Measurements from ENCODE around the gene P4HA1.
"Not testable (repeated sequence)": the region's sequence is repeated elsewhere in the genome, so short reads cannot be mapped to it uniquely, and the experiment has no call there.

P4HA1 gene

GRCh38 chr10:72995459-72995858 is 101.2 kb downstream of the P4HA1 start:
- DNase-seq (ENCODE audit: extremely low spot score, insufficient read length, low read depth); FAIRE-seq: not testable (repeated sequence)

DNA sequence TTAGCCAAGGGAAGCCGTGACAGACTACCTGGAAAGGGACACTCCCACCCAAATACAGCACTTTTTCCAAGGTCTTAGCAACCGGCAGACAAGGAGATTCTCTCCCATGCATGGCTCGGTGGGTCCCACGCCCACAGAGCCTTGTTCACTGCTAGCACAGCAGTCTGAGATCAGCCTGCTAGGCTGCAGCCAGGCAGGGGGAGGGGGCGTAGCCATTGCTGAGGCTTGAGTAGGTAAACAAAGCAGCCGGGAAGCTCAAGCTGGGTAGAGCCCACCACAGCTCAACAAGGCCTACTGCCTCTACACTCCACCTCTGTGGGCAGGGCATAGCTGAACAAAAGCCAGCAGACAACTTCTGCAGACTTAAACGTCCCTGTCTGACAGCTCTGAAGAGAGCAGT is 106.9 kb downstream of the P4HA1 start:
- not testable (repeated sequence) for DNase-seq (ENCODE audit: extremely low spot score, insufficient read length, low read depth); FAIRE-seq

GRCh38 chr10:72984618-72985017 is 112.0 kb downstream of the P4HA1 start:
- not testable (repeated sequence) for DNase-seq (ENCODE audit: extremely low spot score, insufficient read length, low read depth); FAIRE-seq

GRCh38 chr10:72981882-72982529 is 114.7 kb downstream of the P4HA1 start:
- FAIRE-seq (no peak), DNase-seq (ENCODE audit: extremely low spot score, insufficient read length, low read depth) (no peak)

DNA sequence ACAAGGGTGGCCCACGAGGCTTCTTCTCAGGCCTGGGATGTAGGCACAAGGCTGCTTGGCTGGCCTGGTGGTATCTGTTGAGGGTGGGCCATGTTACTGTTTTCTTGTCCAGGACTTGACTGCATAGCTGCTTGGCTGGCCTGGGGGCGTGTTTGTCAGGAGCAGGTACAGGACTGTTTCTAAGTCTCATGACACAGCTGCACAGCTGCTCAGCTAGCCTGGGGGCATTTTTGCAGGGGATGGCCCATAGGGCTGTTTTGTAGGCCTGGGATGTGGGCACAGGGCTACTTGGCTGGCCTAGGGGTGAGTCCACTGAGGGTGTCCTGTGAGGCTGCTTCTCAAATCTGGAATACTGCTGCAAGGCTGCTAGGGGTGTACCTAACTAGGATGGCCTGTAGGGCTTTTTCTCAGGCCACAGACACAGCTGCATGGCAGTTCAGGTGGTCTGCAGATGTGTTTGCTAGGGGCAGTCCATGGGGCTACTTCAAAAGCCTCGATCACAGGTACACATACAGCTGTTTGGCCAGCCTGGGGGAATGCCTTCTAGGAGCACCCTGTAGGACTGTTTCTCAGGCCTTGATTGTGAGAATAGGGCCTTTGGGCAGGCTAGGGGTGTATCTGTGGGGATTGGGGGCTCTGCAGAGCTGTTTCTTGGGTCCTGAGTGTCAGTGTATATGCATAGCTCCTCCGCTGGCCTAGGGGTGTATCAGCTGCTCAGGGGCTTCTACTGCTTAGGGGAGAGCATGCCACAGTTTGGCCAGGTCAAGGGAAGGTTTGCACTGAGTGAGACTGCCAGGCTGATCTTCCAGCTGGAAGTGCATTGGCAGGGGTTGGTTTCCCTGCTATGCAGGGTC is 115.4 kb downstream of the P4HA1 start:
- DNase-seq (ENCODE audit: extremely low spot score, insufficient read length, low read depth) (no peak), FAIRE-seq (no peak)

DNA sequence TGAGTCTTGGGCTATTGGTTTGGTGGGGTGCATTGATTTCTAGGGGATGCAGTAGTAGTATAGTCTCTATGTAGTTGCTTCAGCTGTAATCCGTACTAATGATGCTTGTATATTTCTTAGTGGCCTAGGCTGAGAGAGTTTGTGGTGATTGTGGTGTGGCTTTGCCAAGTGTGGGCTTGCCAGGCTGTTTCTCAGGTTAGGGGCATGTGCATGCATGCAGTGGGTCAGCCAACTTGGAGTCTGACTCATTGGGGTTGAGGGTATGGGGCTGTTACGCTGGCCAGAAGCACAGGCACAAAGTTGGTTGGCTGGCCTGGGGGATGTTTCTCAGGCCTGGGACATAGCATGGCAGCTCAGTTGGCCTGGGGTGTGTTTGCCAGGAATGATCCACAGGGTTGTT is 116.3 kb downstream of the P4HA1 start:
- no peak for DNase-seq (ENCODE audit: extremely low spot score, insufficient read length, low read depth)
- FAIRE-seq = no peak

DNA sequence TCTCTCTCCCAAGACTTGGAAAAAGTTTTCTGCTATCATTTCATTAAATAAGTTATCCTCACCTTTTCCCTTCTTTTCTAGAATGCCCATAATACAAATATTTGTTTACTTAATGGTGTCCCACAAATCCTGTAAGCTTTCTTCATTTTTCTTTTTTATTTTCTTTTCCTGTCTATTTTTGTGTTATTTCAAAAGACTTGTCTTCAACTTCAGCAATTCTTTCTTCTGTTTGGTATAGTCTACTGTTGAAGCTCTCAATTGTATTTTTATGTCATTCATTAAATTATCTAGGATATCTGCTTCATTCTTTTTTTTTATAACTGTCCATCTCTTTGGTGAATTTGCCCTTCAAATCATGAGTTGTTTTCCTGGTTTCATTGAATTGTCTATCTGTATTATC is 117.0 kb downstream of the P4HA1 start:
- no peak for DNase-seq (ENCODE audit: extremely low spot score, insufficient read length, low read depth)
- no peak for FAIRE-seq

DNA sequence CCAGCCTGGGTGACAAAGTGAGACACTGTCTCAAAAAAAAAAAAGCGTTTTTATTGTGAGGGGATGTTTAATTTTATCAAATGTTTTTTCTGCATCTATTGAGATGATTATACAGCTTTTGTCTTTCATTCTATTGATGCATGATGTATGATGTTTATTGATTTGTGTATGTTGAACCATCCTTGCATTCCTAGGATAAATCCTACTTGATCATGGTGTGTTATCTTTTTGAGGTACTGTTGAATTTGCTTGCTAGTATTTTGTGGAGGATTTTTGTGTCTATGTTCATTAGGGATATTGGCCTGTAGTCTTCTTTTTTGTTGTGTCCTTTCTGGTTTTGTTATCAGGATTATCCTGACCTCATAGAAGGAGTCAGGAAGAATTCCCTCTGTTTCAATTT is 119.8 kb downstream of the P4HA1 start:
- DNase-seq (ENCODE audit: extremely low spot score, insufficient read length, low read depth) (no peak), FAIRE-seq (no peak)
